Measurements from ENCODE around the gene ILDR1.
A peak's percentile ranks its signal among the peaks of the same experiment; 100 is the strongest.

The ILDR1 gene

DNA sequence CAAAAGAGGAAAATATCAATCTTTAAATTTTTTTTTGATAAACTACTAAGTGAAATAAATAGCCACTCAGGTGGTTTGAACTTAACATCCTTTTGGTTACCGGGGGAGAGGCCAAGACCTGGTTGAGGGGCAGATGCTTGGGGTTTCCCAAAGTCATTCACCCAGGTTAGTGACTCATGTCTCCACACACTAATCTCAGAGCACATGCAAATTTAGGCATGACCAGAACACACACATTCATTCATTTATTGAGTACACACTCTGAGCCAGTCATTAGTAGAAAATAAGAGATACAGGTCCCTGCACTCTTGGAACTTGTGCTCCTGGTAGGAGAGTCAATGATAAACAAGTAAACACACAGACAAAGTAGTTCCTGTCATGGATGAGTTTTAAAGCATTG lies 7.3 kb downstream of the ILDR1 start:
- DNase-seq: no peak

- DNase-seq: no peak
These were observed 8.6 kb downstream of the ILDR1 start for GRCh38 chr3:122013448-122013925.

- no peak for DNase-seq
These were observed 9.2 kb downstream of the ILDR1 start for GRCh38 chr3:122012821-122013220.

- DNase-seq: no peak
These were observed 10.7 kb downstream of the ILDR1 start for GRCh38 chr3:122011396-122011795.

- DNase-seq: no peak
These were observed 11.5 kb downstream of the ILDR1 start for GRCh38 chr3:122010506-122010905.

DNA sequence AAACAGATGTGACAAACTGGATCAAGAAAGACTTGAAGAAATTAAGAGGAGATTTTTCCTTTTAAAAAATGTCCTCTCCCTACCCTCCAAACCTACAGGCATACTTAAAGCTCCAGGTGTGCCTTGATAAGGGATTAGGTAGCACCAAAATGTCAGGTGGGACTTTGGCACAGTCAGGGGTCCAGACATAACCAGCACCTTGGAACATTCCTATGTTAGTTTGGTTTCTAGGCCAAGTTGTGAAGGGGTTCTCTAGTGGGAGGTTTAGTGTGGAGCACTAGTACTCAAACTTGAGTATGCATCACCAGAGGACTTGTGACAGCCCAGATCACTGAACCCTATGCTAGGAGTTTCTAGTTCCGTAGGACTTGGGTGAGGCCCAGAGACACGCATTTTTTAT lies 13.9 kb downstream of the ILDR1 start:
- no peak for DNase-seq

- no peak for DNase-seq
These were observed 15.8 kb downstream of the ILDR1 start for GRCh38 chr3:122006267-122006666.

DNA sequence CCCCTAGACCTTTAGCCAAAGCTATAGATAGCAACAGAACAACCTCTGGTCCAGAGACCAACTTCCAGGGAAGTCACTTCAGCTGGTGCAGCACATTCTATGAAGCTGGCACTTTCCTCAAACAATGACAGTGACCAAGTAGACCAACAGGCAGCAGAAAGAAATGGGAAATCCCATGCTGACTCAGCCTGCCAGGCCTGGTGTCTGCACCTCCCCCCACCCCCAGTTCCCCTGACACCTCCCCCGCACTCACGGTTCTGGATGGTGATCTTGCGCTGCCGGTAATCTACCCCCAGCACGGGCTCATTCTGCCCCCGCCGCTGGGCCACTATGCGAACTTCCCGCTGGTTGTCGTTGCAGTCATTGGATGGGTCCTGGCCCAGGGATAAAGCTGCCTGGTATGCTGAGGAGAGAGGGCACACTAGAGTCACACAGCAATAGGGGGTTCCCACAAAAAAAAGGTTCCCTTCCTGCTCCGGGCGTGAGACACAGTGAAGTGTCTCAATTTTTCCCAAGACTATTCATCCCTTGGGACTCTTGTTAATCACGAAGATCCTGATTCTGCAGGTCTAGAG lies 17.0 kb downstream of the ILDR1 start:
- DNase-seq: peak; percentile 42

- no peak for DNase-seq
These were observed 17.9 kb downstream of the ILDR1 start for GRCh38 chr3:122004107-122004506.

DNA sequence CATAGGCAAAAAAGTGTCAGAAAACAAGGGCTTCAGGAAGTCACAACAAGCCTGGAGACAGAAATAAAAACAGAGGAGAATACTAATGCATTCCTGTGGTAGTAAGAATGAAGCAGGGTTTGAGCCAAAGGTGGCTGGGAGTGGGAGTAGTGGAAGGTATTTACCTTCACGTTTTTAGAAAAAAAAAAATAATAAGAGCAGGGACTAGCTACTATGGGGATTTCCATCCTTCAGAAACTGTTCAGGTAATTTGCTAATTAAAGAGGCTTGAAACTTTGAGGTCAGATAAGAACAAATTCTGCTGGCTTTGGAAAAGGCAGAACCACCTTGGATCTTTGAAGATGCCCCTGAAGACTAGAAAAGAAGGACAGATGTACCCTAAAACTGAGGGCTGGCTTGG lies 18.4 kb downstream of the ILDR1 start:
- peak; percentile 46 for DNase-seq

GRCh38 chr3:122003112-122003511 lies 18.9 kb downstream of the ILDR1 start:
- peak; percentile 29 for DNase-seq

- DNase-seq: no peak
These were observed 19.4 kb downstream of the ILDR1 start for GRCh38 chr3:122002611-122003010.

GRCh38 chr3:122001892-122002291 lies 20.2 kb downstream of the ILDR1 start:
- DNase-seq: no peak

- DNase-seq: no peak
These were observed 21.0 kb downstream of the ILDR1 start for GRCh38 chr3:122000936-122001605.

- no peak for DNase-seq
These were observed 22.1 kb downstream of the ILDR1 start for GRCh38 chr3:121999931-122000330.

GRCh38 chr3:121998611-121999473 lies 23.2 kb downstream of the ILDR1 start:
- no peak for DNase-seq

GRCh38 chr3:121998030-121998580 lies 23.9 kb downstream of the ILDR1 start:
- DNase-seq: no peak

GRCh38 chr3:121997372-121997771 lies 24.7 kb downstream of the ILDR1 start:
- no peak for DNase-seq

GRCh38 chr3:121996441-121996840 lies 25.6 kb downstream of the ILDR1 start:
- no peak for DNase-seq

GRCh38 chr3:121995161-121996137 lies 26.6 kb downstream of the ILDR1 start:
- peak; percentile 97 for DNase-seq

- no peak for DNase-seq
These were observed 27.5 kb downstream of the ILDR1 start for GRCh38 chr3:121994551-121994950.
